Brain microvascular endothelial cell (primary cell): ENCODE results near the gene MARK3.
A peak's percentile ranks its signal among the peaks of the same experiment; 100 is the strongest.

ENCODE experiments used
- DNase-seq: peaks from one replicate; pipeline ENCODE4 v3.0.0-alpha.2; 2020
- H3K27ac ChIP-seq: fragments of 250-450 bp; sonication (Bioruptor Pico); 2 replicates; pipeline ENCODE4 v1.5.1; 2020; ENCODE audit warnings: mild to moderate bottlenecking, moderate library complexity
- H3K27me3 ChIP-seq: fragments of 250-450 bp; sonication (Bioruptor Pico); replicated peaks from 2 replicates; pipeline ENCODE4 v1.5.1; 2020; ENCODE audit warnings: mild to moderate bottlenecking
- H3K36me3 ChIP-seq: fragments of 250-450 bp; sonication (Bioruptor Pico); replicated peaks from 2 replicates; pipeline ENCODE4 v1.5.1; 2020; ENCODE audit warnings: mild to moderate bottlenecking
- H3K4me3 ChIP-seq: 2 replicates; pipeline ENCODE4 v1.5.1; 2011; ENCODE audit warnings: low read depth, mild to moderate bottlenecking, control low read depth, low read length, moderate library complexity
- CTCF ChIP-seq: IDR thresholded peaks from 2 replicates; pipeline ENCODE4 v1.5.1; 2011; ENCODE audit warnings: low read depth, mild to moderate bottlenecking, moderate library complexity, low read length, control low read depth, inconsistent platforms; ENCODE audit errors: missing control alignments
- in situ Hi-C: cut with HindIII; loops from 2 replicates; pipeline ENCODE4 v1.10.0; 2017; ENCODE audit warnings: low sequenced_read_pairs, low pct_ligation_motif_present

The MARK3 gene

DNA sequence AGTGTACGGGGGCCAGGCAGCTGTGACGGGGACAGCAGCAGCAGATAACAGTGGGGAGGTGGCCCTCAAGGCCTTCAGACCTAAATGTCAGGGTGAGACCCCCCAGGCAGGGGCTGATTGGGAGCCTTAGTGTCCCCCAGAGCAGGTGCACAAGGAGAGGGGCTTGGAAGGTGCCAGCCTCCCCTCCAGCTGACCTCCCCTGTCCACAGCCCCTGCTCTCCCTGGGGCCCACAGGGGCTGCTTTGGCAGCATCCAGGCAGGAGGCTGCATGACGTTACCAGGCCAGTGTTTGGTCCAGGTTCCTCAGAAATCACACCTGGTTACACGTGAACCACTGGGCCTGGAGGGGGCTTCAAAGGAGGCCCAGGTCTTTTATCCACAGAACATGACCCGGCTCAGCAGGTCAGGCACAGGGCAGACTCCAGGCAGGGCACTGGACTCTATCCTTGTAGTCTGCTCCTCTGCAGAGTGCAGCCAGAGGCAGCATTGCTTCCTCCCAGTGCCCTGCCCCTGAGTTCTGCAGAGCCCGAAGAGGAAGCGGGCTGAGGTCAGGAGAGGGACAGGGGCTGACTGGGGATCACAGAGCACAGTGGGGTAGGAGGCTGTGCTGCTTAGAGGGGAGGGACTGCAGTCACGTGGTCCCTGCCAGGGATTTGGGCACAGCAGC is 141.2 kb downstream of the MARK3 start:
- DNase-seq: no peak
- Histone ChIP-seq H3K4me3 (no peak overlapping the region), H3K27ac (no peak overlapping the region), H3K27me3 (peaks cover 11% of the 10 kb centered on the region), H3K36me3 (no peaks in the 10 kb centered on the region)
- in situ Hi-C loops: no loop called here
- TF ChIP-seq CTCF: no peak

GRCh38 chr14:103526914-103527248 is 141.7 kb downstream of the MARK3 start:
- no peaks in the 10 kb centered on the region for H3K36me3 ChIP-seq
- no peak overlapping the region for H3K4me3 ChIP-seq
- in situ Hi-C loops: no loop called here
- H3K27me3 ChIP-seq: peaks cover 11% of the 10 kb centered on the region
- TF ChIP-seq CTCF: no peak
- DNase-seq: no peak
- no peak overlapping the region for H3K27ac ChIP-seq

DNA sequence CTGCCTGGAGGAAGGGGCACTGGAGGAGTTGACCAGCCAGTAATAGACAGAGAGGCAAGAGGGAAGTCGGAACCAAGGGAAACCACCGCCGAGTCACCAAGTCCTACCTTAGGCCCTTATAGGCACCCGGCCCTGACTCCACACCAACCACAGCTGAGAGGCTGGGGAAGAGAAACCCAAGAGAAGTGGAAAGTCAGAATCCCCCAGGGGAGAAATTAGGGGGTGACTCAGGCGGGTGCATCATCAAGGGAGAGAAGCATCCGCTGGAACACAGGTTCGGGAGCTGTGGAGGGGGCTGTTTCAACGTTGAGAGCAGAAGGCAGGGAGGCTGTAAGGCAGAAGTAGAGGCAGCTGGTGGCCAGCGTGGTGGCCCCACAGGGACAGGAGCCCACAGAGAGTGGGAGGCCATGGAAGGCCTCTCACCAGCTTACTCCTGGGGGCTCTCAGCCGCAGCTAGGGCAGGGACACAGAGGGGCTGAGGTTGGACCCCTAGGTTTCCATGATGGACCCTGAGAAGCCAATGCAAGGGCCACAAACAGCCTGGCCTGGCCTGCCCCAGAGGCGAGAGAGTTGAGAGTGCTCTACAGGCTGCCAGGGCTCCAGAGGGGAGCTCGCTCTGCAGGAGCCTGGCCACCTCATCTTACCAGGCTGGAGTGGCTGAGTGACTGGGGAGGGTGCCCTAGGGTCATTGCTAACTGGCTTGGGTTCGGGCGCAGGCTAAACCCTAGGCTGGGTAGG is 142.4 kb downstream of the MARK3 start:
- H3K36me3 ChIP-seq: no peaks in the 10 kb centered on the region
- DNase-seq: peak; percentile 22
- no peak overlapping the region for H3K4me3 ChIP-seq
- TF ChIP-seq CTCF: no peak
- peaks cover 7% of the 10 kb centered on the region for H3K27me3 ChIP-seq
- in situ Hi-C loops: no loop called here
- no peak overlapping the region for H3K27ac ChIP-seq

- in situ Hi-C loops: no loop called here
- no peak for TF ChIP-seq CTCF
- H3K4me3 ChIP-seq: peak overlapping the region; percentile 86
- no peak for DNase-seq
- H3K27me3 ChIP-seq: peaks cover 2% of the 10 kb centered on the region
- H3K36me3 ChIP-seq: no peaks in the 10 kb centered on the region
- peak overlapping the region; percentile 73 for H3K27ac ChIP-seq
Observed at GRCh38 chr14:103528146-103528586, 143.0 kb downstream of the MARK3 start.

- TF ChIP-seq CTCF: no peak
- Histone ChIP-seq H3K36me3 (no peaks in the 10 kb centered on the region), H3K4me3 (peak within 1 kb of the TSS; percentile 86), H3K27ac (peak within 1 kb of the TSS; percentile 73), H3K27me3 (no peaks in the 10 kb centered on the region)
- in situ Hi-C loops: no loop called here
- peak; percentile 83 for DNase-seq
Observed at GRCh38 chr14:103528587-103529382, 143.6 kb downstream of the MARK3 start, which contains the start of gene TRMT61A. TRMT61A (plus strand) TSS chr14:103529196; CDS start chr14:103529979, 783 bp downstream.
